HG03558 (cell line): ENCODE data around the gene SURF6.
"Not testable (repeated sequence)": the region's sequence is repeated elsewhere in the genome, so short reads cannot be mapped to it uniquely, and the experiment has no call there.

Experiments used
- ATAC-seq: cut with Tn5 transposase; IDR thresholded peaks from one replicate; pipeline ENCODE4 v1.9.1; 2021; ENCODE audit warnings: moderate number of reproducible peaks; ENCODE audit not compliant: unreplicated experiment; ENCODE audit errors: extremely low read depth

SURF6 gene

GRCh38 chr9:133331221-133331620 lies 4.8 kb downstream of the SURF6 start:
- ATAC-seq, result no peak

DNA sequence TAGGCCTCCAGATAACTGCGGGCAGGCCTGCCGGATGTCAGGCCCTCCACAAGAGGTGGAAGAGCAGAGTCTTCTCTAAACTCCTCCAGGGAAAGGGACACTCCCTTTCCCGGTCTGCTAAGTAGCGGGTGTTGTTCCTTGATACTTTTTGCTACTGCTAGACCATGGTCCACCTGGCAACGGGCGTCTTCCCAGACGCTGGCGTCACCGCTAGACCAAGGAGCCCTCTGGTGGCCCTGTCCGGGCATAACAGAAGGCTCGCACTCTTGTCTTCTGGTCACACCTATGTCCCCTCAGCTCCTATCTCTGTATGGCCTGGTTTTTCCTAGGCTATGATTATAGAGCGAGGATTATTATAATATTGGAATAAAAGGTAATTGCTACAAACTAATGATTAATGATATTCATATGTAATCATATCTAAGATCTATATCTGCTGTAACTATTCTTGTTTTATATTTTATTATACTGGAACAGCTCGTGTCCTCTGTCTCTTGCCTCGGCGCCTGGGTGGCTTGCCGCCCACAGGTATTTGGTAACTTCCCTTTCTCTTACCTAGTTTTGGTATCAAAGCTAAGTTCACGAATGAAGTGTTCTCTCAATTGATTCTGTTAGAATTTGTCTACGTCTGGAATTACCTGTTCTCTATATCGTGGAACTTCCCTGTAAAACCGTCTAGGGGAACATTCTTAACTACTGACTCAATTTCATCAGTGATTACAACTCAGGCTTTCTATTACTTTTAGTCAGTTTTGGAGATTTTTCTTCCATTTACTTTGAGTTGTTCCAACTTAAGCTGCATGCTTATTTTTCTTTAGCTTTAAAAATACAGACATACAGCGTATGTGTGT lies 6.5 kb downstream of the SURF6 start:
- ATAC-seq, result not testable (repeated sequence)

DNA sequence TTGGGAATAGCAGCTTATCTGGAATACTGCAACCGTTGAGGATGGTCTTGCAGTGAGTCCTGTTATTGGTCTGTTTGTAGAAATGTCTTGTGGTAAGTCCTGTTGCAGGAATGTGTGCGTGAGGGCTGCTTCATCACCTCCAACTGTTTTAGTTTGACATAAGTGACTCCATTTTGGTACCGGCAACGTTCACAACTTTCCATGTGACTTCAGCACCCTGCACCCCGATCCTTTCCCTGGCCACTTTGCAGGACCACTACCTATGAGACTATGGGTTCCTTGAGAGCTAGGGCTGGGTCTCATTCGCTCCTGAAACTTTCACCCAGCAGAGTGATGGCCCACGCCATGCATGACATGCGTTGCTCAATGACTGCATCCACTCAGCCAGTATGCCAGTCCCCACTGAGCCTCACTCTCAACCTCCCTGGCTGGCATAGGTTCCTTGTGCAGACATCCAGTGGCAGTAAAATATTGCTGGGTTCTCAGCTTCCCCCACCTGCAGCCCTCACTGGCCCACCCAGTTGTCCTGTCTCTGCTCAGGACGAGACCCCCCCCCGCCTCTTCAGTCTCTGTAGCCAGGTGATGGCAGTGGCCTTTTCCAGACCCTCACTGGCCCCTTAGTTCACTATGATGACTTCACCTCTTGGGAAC lies 8.0 kb downstream of the SURF6 start:
- no peak for ATAC-seq

DNA sequence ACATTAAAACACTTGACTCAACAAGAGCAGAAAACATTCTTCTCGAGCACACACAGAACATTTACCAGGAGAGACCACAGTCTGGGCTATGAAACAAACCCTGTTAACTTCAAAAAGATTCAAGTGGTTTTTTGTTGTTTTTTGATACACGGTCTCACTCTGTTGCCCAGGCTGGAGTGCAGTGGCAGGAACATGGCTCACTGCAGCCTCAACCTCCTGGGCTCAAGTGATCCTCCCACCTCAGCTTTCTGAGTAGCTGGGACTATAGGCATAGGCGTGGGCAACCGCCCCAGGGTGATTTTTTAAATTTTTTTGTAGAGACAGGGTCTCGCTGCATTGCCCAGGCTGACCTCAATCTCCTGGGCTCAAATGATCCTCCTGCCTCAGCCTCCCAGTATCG lies 9.0 kb downstream of the SURF6 start:
- ATAC-seq, result not testable (repeated sequence)

- ATAC-seq, result no peak
These were observed 11.8 kb downstream of the SURF6 start for GRCh38 chr9:133323991-133324703.

GRCh38 chr9:133323211-133323610 lies 12.8 kb downstream of the SURF6 start:
- ATAC-seq, result no peak

- no peak for ATAC-seq
These were observed 13.3 kb downstream of the SURF6 start for GRCh38 chr9:133322701-133323100.

DNA sequence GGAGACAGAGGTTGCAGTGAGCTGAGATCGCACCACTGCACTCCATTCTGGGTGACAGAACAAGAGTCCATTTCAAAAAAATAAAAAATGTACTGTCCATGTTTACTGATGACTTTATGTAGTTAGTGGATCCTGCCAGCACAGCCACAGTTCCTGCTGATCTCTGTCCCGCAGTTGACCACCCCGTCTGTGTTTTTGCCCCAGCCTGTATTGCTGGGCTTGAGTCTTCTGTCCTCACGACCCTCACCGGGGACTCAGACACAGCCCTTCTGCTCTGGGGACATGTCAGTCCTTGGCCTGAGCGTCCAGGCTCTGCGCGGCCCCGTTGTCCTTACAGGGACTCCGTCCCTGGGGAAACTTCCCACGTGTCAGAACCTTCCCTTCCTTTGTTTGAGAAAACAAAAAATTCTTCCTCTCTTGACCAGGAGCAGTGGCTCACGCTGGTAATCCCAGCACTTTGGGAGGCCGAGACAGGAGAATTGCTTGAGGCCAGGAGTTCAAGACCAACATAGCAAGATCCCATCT lies 14.5 kb downstream of the SURF6 start:
- ATAC-seq, result no peak

- ATAC-seq, result no peak
These were observed 15.5 kb downstream of the SURF6 start for GRCh38 chr9:133320421-133320881.

DNA sequence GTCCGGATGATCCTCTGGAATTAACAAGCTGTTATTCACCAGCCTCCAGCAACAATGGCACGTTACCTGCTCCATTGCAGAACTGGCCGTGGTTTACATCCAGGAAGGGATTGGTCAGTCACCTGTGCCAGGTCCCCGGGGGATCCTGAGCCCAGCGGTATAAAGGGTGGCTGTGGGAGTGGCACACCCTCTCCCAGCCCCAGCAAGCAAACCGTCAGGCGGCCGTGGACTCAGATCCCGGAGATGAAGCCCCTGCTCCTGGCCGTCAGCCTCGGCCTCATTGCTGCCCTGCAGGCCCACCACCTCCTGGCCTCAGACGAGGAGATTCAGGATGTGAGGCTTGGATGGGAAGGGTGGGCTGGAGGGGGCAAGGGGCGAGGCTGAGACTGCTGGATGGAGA lies 18.4 kb downstream of the SURF6 start:
- ATAC-seq, result not testable (repeated sequence)

DNA sequence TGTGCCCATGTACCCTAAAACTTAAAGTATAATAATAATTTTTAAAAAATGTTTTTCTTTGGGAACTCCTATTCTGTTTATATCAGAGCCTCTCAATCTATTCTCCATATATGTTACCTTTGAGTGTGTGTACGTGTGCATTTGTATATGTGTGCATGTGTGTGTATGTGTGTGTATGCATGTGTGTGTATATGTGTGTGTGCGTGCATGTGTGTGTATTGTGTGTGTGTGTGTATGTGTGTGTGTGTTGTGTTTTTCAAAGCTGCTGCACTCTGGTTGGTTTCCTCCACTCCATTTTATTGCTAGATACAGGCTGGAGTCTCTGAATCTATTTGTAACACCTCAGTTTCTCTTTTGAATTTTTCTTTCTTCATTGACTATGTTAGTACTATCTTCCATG lies 20.0 kb downstream of the SURF6 start:
- ATAC-seq, result no peak

DNA sequence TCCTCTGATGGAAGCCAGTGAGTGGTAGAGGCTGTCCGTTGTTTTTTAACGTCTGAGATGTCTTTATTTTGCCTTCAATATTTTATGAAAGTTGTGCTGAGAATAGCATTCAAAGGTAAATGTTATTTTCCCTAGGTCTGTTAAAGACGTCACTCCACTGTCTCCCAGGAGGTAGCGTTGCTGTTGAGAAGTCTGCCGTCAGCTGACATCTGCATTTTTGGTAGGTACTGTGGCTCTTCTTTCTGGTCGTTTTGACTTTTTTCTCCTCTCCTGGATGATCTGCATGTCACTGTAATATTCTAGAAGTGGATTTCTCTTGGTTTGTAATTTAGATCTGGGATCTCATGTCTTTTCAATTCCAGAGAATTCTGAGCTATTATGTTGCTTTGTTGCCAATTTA lies 26.4 kb downstream of the SURF6 start:
- ATAC-seq, result no peak

DNA sequence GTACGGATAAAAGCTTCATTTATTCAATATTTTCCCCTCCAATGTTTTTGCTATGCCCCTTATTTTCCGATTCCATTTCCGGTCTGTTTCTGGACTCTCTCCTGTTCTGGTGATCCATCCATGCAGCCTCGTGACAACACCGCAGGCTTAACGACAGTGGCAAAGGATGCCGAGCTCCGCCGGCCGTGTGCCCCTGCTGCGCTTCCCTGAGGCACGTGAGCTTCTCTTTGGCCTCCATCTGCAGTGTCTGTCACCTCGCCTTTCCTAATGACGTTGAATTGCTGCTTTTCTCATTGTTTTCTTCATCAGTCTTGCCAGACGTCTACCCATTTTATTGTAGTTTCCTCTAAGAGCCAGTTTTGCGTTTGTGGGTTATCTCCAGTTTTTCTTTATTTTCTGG lies 28.7 kb downstream of the SURF6 start:
- ATAC-seq, result no peak

- ATAC-seq, result no peak
These were observed 29.5 kb downstream of the SURF6 start for GRCh38 chr9:133306242-133307204.

- ATAC-seq, result no peak
These were observed 30.3 kb downstream of the SURF6 start for GRCh38 chr9:133305731-133306130.

DNA sequence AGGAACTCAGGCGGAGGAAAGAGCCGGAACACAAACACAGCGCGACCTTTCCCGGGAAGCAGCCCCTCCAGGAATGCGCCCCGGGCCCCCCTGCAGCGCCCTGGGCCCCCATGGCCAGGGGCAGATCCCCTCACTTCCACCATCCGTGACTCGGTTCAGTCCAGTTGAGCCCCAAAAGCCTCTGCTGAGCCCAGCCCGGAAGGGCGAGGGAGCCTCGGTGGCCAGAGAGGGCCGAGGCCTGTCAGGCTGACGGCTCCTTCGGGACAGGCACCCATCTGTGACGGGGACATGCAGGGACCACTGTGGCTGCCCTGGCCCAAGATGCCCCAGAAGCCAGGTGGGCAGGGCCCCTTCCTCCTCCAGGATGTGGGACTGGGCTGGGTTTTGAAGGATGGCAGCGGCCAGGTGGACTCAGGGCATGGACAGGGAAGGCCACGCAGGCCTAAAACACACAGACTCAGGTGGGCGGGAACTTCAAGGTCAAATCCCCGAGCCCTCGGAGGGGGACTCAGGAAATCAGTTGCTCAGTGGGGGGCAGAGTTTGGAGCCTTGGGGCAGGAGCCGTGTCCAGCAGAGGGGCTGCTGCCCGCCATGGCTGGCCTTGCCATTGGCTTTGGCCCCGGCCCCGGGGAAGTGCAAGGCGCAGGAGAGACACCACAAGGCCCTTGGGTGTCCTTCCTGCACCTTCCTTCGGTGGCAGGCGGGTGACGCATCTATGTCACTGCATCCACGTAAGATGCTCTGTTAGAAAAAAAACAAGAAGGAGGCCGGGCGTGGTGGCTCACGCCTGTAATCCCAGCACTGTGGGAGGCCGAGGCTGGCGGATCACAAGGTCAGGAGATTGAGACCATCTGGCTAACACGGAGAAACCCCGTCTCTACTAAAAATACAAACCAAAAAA lies 31.3 kb downstream of the SURF6 start:
- ATAC-seq, result no peak

- ATAC-seq, result no peak
These were observed 31.9 kb downstream of the SURF6 start for GRCh38 chr9:133304158-133304470.

GRCh38 chr9:133303266-133304157 lies 32.5 kb downstream of the SURF6 start:
- ATAC-seq, result no peak
